Uterus (tissue), 4 donors: ENCODE results near the gene BEND4. TPM values are rescaled to one million over a fixed set of nuclear protein-coding genes. Genes with fewer than 3 reads are reported as not detected.
"Not testable (repeated sequence)": the region's sequence is repeated elsewhere in the genome, so short reads cannot be mapped to it uniquely, and the experiment has no call there.

Experiments
- DNase-seq, 2 donors: peaks; one replicate each; pipeline ENCODE4 v3.0.0-alpha.2; 2019 to 2020
- H3K27ac ChIP-seq, 2 donors: fragments of 200-600 bp; sonication (generic); 1 replicate in 1 of 2; 2 replicates in 1 of 2; pipeline ENCODE4 v1.5.1; 2016 to 2018
- H3K27me3 ChIP-seq, 2 donors: fragments of 200-600 bp; sonication (generic); one replicate each; pipeline ENCODE4 v1.5.1; 2018 to 2019; ENCODE audit warnings: control low read depth in 1 of 2
- H3K36me3 ChIP-seq, 2 donors: fragments of 200-600 bp; sonication (generic); one replicate each; pipeline ENCODE4 v1.5.1; 2019; ENCODE audit warnings: control low read depth in 1 of 2
- H3K4me1 ChIP-seq, 2 donors: fragments of 200-600 bp; sonication (generic); one replicate each; pipeline ENCODE4 v1.5.1; 2018 to 2019; ENCODE audit warnings: control low read depth in 1 of 2
- H3K4me3 ChIP-seq, 2 donors: fragments of 200-600 bp; sonication (generic); 1 replicate in 1 of 2; 2 replicates in 1 of 2; pipeline ENCODE4 v1.5.1; 2018 to 2019; ENCODE audit warnings: mild to moderate bottlenecking in 1 of 2
- H3K9me3 ChIP-seq, 2 donors: fragments of 200-600 bp; sonication (generic); one replicate each; pipeline ENCODE4 v1.5.1; 2019; ENCODE audit warnings: control low read depth in 1 of 2
- CTCF ChIP-seq, 4 experiments: fragments of 200-600 bp in 2 of 4; fragments of 450-650 bp in 2 of 4; sonication (generic) in 2 of 4; IDR thresholded peaks; one replicate each; pipeline ENCODE4 v1.5.1; 2016 to 2019; ENCODE audit warnings: antibody characterized with exemption in 4 of 4, mild to moderate bottlenecking in 2 of 4, moderate library complexity in 1 of 4
- POLR2A ChIP-seq, 2 donors: fragments of 450-650 bp; IDR thresholded peaks; one replicate each; pipeline ENCODE4 v1.6.1; 2016; ENCODE audit warnings: antibody characterized with exemption in 2 of 2, mild to moderate bottlenecking in 1 of 2, moderate library complexity in 1 of 2
- intact Hi-C: fragments of 100-400 bp; cut with DNase I; formaldehyde crosslinking; loops from one replicate; pipeline ENCODE4 v1.15.1; 2023; ENCODE audit warnings: low total_unique reads
- total RNA-seq, 4 donors: library from RNA; depleted of rRNA in 3 of 4; stranded (reverse); fragments of >200 nt in 3 of 4; gene quantifications; one replicate each; pipeline versions ENCODE4 v1.1.0 to v1.2.4, GENCODE V29; 2014 to 2023
- donor health status: DM: yes; HTN: yes; CAD: no.

Gene BEND4
- total RNA-seq, result 10 to 100 TPM in 1 of 4 donors, 1 to 10 TPM in 1, under 1 TPM in 2; 0.14 to 13.8 (median 0.65) TPM

GRCh38 chr4:42152507-42153504 is at the start of gene BEND4:
BEND4 (minus strand) TSS chr4:42152655; CDS start chr4:42152143, 512 bp downstream.
- TF ChIP-seq POLR2A (IDR thresholded peaks at IDR 0.05) (no peak), CTCF (IDR thresholded peaks at IDR 0.05) (no peak)
- no peaks in the 10 kb centered on the region for H3K9me3 ChIP-seq
- H3K27me3 ChIP-seq, result peaks cover 0 to 27% of the 10 kb centered on the region in 2 donors
- DNase-seq, result no peak
- peak within 1 kb of the TSS in 1 of 2 donors; percentile 30 for H3K4me3 ChIP-seq
- peaks cover 0 to 20% of the 10 kb centered on the region in 2 donors for H3K4me1 ChIP-seq
- no peaks in the 10 kb centered on the region for H3K36me3 ChIP-seq
- no peak within 1 kb of the TSS for H3K27ac ChIP-seq
- intact Hi-C loops, result no loop called here

GRCh38 chr4:42197341-42197740 is 44.9 kb upstream of the BEND4 start:
- Histone ChIP-seq H3K27ac (no peak overlapping the region), H3K36me3 (no peaks in the 10 kb centered on the region), H3K4me1 (no peaks in the 10 kb centered on the region), H3K27me3 (no peaks in the 10 kb centered on the region), H3K4me3 (no peak overlapping the region), H3K9me3 (no peaks in the 10 kb centered on the region)
- intact Hi-C loops, result no loop called here
- DNase-seq, result no peak
- TF ChIP-seq CTCF (IDR thresholded peaks at IDR 0.05) (no peak), POLR2A (IDR thresholded peaks at IDR 0.05) (no peak)

- Histone ChIP-seq H3K9me3 (no peaks in the 10 kb centered on the region), H3K27ac (no peak overlapping the region), H3K36me3 (no peaks in the 10 kb centered on the region), H3K4me3 (no peak overlapping the region), H3K27me3 (no peaks in the 10 kb centered on the region), H3K4me1 (no peaks in the 10 kb centered on the region)
- TF ChIP-seq POLR2A (IDR thresholded peaks at IDR 0.05) (no peak), CTCF (IDR thresholded peaks at IDR 0.05) (no peak)
- intact Hi-C loops, result no loop called here
- DNase-seq, result no peak
Observed at GRCh38 chr4:42172921-42173320, 20.5 kb upstream of the BEND4 start.

- DNase-seq, result no peak
- Histone ChIP-seq H3K4me3 (no peak overlapping the region), H3K27ac (no peak overlapping the region), H3K9me3 (no peaks in the 10 kb centered on the region), H3K4me1 (no peaks in the 10 kb centered on the region), H3K27me3 (no peaks in the 10 kb centered on the region), H3K36me3 (no peaks in the 10 kb centered on the region)
- intact Hi-C loops, result no loop called here
- TF ChIP-seq POLR2A (IDR thresholded peaks at IDR 0.05), result no peak
- TF ChIP-seq CTCF (IDR thresholded peaks at IDR 0.05), result no peak
Observed at GRCh38 chr4:42172128-42172790, 19.8 kb upstream of the BEND4 start.

GRCh38 chr4:42167709-42168108 is 15.3 kb upstream of the BEND4 start:
- Histone ChIP-seq H3K4me1 (no peaks in the 10 kb centered on the region), H3K4me3 (no peak overlapping the region), H3K36me3 (no peaks in the 10 kb centered on the region), H3K9me3 (no peaks in the 10 kb centered on the region), H3K27ac (no peak overlapping the region), H3K27me3 (no peaks in the 10 kb centered on the region)
- intact Hi-C loops, result no loop called here
- no peak for DNase-seq
- TF ChIP-seq POLR2A (IDR thresholded peaks at IDR 0.05) (no peak), CTCF (IDR thresholded peaks at IDR 0.05) (no peak)

GRCh38 chr4:42166186-42166585 is 13.7 kb upstream of the BEND4 start:
- not testable (repeated sequence) for DNase-seq

More at GRCh38 chr4:42166186-42166585, 13.7 kb upstream of the BEND4 start:
- H3K27me3 ChIP-seq, H3K4me3 ChIP-seq, intact Hi-C loops, H3K36me3 ChIP-seq, H3K9me3 ChIP-seq, H3K4me1 ChIP-seq, H3K27ac ChIP-seq: not testable (repeated sequence)
